Measurements from ENCODE around the gene CDKN1C. TPM values are rescaled to one million over a fixed set of nuclear protein-coding genes. Genes with fewer than 3 reads are reported as not detected.

CDKN1C gene
- total RNA-seq, 4 donors from 2014 or later = 4.1 to 54.6 (median 20.8) TPM

GRCh38 chr11:2916114-2916891 is 30.7 kb upstream of the CDKN1C start:
- DNase-seq = no peak
- H3K9me3 ChIP-seq = no peaks in the 10 kb centered on the region
- no peak overlapping the region for H3K27ac ChIP-seq
- no peaks in the 10 kb centered on the region for H3K27me3 ChIP-seq
- intact Hi-C loops (cut with DNase I) = no loop called here
- TF ChIP-seq CTCF (IDR thresholded peaks at IDR 0.05) (no peak), POLR2A (IDR thresholded peaks at IDR 0.05) (no peak)
- WGBS, 2 donors = 80% methylated on average over 3 to 9 of the region's 20 CpGs
- H3K36me3 ChIP-seq = no peaks in the 10 kb centered on the region
- H3K4me1 ChIP-seq = peaks cover 23 to 36% (median 25%) of the 10 kb centered on the region in 3 donors
- no peak overlapping the region for H3K4me3 ChIP-seq

GRCh38 chr11:2915473-2915872 is 29.9 kb upstream of the CDKN1C start:
- Histone ChIP-seq H3K27ac (no peak overlapping the region), H3K36me3 (no peaks in the 10 kb centered on the region)

GRCh38 chr11:2914455-2915195 is 29.1 kb upstream of the CDKN1C start:
- no peaks in the 10 kb centered on the region for H3K36me3 ChIP-seq
- H3K4me3 ChIP-seq = no peak overlapping the region
- no peak overlapping the region for H3K27ac ChIP-seq
- no peaks in the 10 kb centered on the region for H3K9me3 ChIP-seq
- intact Hi-C loops (cut with DNase I) = no loop called here
- TF ChIP-seq CTCF (IDR thresholded peaks at IDR 0.05) = no peak
- TF ChIP-seq POLR2A (IDR thresholded peaks at IDR 0.05) = no peak
- DNase-seq = no peak
- peaks cover 0 to 3% (median 0%) of the 10 kb centered on the region in 4 donors for H3K27me3 ChIP-seq
- H3K4me1 ChIP-seq = peaks cover 23 to 45% (median 25%) of the 10 kb centered on the region in 3 donors
- 90% methylated on average over 2 of the region's 18 CpGs; no CpG with 5 or more reads in 1 of the 2 donors for WGBS, 2 donors

More at GRCh38 chr11:2915473-2915872, 29.9 kb upstream of the CDKN1C start:
- no peaks in the 10 kb centered on the region for H3K9me3 ChIP-seq
- H3K4me1 ChIP-seq = peaks cover 23 to 43% (median 25%) of the 10 kb centered on the region in 3 donors
- DNase-seq = no peak
- no peaks in the 10 kb centered on the region for H3K27me3 ChIP-seq
- no peak for TF ChIP-seq POLR2A (IDR thresholded peaks at IDR 0.05)
- no peak for TF ChIP-seq CTCF (IDR thresholded peaks at IDR 0.05)
- intact Hi-C loops (cut with DNase I) = no loop called here
- no peak overlapping the region for H3K4me3 ChIP-seq
- no CpG with 5 or more reads among the region's 11 CpGs for WGBS, 2 donors

GRCh38 chr11:2913776-2914175 is 28.2 kb upstream of the CDKN1C start:
- Histone ChIP-seq H3K27me3 (peaks cover 0 to 12% (median 2%) of the 10 kb centered on the region in 4 donors), H3K36me3 (no peaks in the 10 kb centered on the region), H3K4me1 (peaks cover 23 to 54% (median 25%) of the 10 kb centered on the region in 3 donors), H3K9me3 (no peaks in the 10 kb centered on the region), H3K27ac (peak overlapping the region in 3 of 4 donors; percentile 73 to 92 (median 85)), H3K4me3 (no peak overlapping the region)
- intact Hi-C loops (cut with DNase I) = no loop called here
- no peak for DNase-seq
- WGBS, 2 donors = 40 to 70% methylated on average over 1 to 6 of the region's 9 CpGs
- no peak for TF ChIP-seq POLR2A (IDR thresholded peaks at IDR 0.05)
- no peak for TF ChIP-seq CTCF (IDR thresholded peaks at IDR 0.05)

GRCh38 chr11:2913019-2913431 is 27.4 kb upstream of the CDKN1C start:
- Histone ChIP-seq H3K27ac (peak overlapping the region; percentile 73 to 92 (median 84)), H3K36me3 (no peaks in the 10 kb centered on the region), H3K4me3 (no peak overlapping the region), H3K4me1 (peaks cover 23 to 55% (median 25%) of the 10 kb centered on the region in 3 donors), H3K9me3 (no peaks in the 10 kb centered on the region), H3K27me3 (peaks cover 0 to 19% (median 2%) of the 10 kb centered on the region in 4 donors)
- intact Hi-C loops (cut with DNase I) = no loop called here
- 47% methylated on average over 8 of the region's 13 CpGs; no CpG with 5 or more reads in 1 of the 2 donors for WGBS, 2 donors
- no peak for DNase-seq
- TF ChIP-seq CTCF (IDR thresholded peaks at IDR 0.05) = no peak
- TF ChIP-seq POLR2A (IDR thresholded peaks at IDR 0.05) = no peak
